C4-2B (cell line): ENCODE data around the gene CT45A10.
"Not testable (repeated sequence)": the region's sequence is repeated elsewhere in the genome, so short reads cannot be mapped to it uniquely, and the experiment has no call there.

Source experiments
- H3K27ac ChIP-seq: fragments of 450-650 bp; 2 replicates; pipeline ENCODE4 v1.5.1; 2017
- CTCF ChIP-seq: fragments of 450-650 bp; conservative IDR thresholded peaks from 2 replicates; pipeline ENCODE4 v1.5.1; 2017; ENCODE audit warnings: mild to moderate bottlenecking
- ZFX ChIP-seq: fragments of 450-650 bp; IDR thresholded peaks from 2 replicates; pipeline ENCODE4 v1.6.1; 2017

The CT45A10 gene

DNA sequence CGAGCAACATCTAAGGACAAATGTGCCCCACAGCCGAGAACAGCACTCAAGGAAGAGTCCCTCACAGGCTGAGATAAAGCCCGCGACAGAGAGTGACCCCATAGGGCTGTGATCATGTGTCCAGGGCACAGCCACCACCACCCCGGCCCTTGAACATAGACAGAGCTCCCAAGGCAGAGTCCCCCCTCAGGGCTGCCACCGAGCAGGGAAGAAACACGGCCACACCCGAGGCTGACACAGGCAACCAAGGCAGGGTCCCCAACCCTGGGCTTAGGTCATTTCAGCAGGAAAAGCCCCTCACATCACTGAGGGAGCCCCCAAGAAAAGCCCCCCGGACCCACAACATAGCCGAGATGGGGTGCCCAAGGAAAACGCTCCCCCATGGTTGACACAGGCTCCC lies 463 bp downstream of the CT45A10 start:
- TF ChIP-seq CTCF: no peak
- TF ChIP-seq ZFX: no peak
- H3K27ac ChIP-seq: peak overlapping the region; percentile 67

DNA sequence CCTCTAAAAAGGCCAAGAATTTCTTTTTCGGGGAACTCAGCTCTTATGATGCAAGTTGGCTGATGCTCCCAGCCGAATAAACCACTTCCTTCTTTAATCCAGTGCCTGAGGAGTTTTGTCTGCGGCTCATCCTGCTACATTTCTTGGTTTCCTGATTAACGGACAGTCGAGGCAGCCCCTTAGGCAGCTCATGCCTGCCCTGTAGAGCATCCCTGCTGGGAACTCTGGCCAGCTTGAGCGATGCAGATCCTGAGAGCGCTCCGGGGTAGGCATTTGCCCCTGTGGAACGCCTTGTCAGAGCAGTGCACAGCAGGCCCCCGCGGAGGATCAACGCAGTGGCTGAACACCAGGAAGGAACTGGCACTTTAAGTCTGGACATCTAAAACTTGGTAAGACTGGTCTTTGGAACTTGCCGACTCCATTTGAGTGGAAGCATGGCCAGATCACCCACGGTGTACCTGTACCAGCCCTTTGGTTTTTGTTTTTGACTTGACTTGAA lies 3.1 kb downstream of the CT45A10 start:
- TF ChIP-seq ZFX (no peak), CTCF (no peak)
- H3K27ac ChIP-seq: no peak overlapping the region

GRCh38 chrX:135888976-135889375 lies 4.3 kb downstream of the CT45A10 start:
- not testable (repeated sequence) for H3K27ac ChIP-seq
- TF ChIP-seq CTCF: peak; percentile 44

GRCh38 chrX:135888230-135888629 lies 5.0 kb downstream of the CT45A10 start:
- not testable (repeated sequence) for H3K27ac ChIP-seq

GRCh38 chrX:135882741-135883140 lies 10.5 kb downstream of the CT45A10 start:
- H3K27ac ChIP-seq: not testable (repeated sequence)

GRCh38 chrX:135871712-135872111 lies 21.5 kb downstream of the CT45A10 start, which contains the start of gene CT45A9:
TSS of gene CT45A9 (minus strand) at chrX:135871812. CDS start at chrX:135868061, 3,751 bp downstream.
- H3K27ac ChIP-seq: not testable (repeated sequence)

DNA sequence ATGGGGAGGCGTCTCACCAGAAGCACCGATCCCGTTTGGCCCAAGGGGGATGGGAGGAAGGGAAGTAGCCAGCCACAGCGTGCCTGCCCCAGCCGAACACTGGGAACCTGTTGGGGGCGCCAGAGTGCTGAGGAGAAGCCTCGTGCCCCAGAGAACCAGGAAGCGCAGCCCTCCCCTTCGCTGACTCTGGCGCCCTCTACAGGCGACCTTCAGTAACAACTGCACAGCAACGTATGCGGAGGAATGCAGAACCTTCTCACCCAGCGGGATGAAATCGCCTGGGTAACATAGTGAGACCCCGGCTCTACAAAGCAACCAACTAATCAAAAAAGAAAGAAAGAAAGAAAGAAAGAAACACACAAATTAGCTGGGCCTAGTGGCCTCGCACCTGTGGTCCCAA lies 38.8 kb downstream of the CT45A10 start, which contains the start of gene CT45A8:
TSS of gene CT45A8 (minus strand) at position 101 of the 400 bp plus-strand sequence. CDS start 3,755 bp downstream, outside the sequence.
- not testable (repeated sequence) for H3K27ac ChIP-seq

GRCh38 chrX:135837180-135837579 lies 56.1 kb downstream of the CT45A10 start, which contains the start of gene CT45A7:
TSS of gene CT45A7 (minus strand) at chrX:135837280. CDS start at chrX:135833533, 3,747 bp downstream.
- H3K27ac ChIP-seq: not testable (repeated sequence)
